NB4 (cell line): ENCODE measurements around the gene NAA80.
"Not testable (repeated sequence)": the region's sequence is repeated elsewhere in the genome, so short reads cannot be mapped to it uniquely, and the experiment has no call there.

ENCODE experiments used
- DNase-seq: peaks from one replicate; pipeline ENCODE4 v3.0.0; 2010; ENCODE audit warnings: low read depth
- H3K4me3 ChIP-seq: one replicate; pipeline ENCODE4 v1.5.1; 2011; ENCODE audit warnings: mild to moderate bottlenecking, low read depth, low read length, moderate library complexity
- CTCF ChIP-seq: IDR thresholded peaks from one replicate; pipeline ENCODE4 v1.5.1; 2012; ENCODE audit warnings: low read depth, low read length
- MYC ChIP-seq: IDR thresholded peaks from 2 replicates; pipeline ENCODE4 v1.6.1; 2011; ENCODE audit warnings: low read depth, low read length
- POLR2A ChIP-seq: IDR thresholded peaks from 2 replicates; pipeline ENCODE4 v1.6.1; 2011; ENCODE audit warnings: mild to moderate bottlenecking; ENCODE audit not compliant: insufficient read length; ENCODE audit errors: extremely low read depth
- TF ChIP-seq, protein P1 (sequence below): IDR thresholded peaks from 2 replicates; pipeline ENCODE4 v1.6.1; 2011; ENCODE audit warnings: low read depth, low read length

Gene NAA80

DNA sequence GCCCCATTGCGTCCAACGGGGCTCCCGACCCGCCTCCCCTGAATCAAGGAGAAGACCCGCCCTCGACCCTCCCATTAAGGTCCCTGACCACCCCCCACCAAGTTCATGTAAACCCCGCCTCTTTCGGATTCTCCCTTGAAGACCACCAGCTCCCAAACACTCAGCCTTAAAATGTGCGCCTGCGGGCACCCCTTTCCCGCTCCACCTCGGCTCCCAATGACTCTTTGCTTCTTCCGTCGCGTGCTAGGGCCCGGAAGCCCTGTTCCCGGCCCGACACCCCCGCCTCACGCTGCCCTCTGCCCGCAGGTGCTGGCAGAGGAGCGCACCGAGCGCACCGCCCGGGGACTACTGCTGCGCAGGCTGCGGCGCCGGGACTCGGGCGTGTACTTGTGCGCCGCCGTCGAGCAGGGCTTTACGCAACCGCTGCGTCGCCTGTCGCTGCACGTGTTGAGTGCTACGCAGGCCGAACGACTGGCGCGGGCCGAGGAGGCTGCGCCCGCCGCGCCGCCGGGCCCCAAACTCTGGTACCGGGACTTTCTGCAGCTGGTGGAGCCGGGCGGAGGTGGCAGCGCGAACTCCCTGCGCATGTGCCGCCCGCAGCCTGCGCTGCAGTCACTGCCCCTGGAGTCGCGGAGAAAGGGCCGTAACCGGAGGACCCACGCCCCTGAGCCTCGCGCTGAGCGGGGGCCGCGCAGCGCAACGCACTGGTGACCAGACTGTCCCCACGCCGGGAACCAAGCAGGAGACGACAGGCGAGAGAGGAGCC is 23.0 kb downstream of the NAA80 start:
- TF ChIP-seq POLR2A, result no peak
- TF ChIP-seq, protein P1, sequence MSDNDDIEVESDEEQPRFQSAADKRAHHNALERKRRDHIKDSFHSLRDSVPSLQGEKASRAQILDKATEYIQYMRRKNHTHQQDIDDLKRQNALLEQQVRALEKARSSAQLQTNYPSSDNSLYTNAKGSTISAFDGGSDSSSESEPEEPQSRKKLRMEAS, result no peak
- no peak for TF ChIP-seq MYC
- no peak for TF ChIP-seq CTCF
- DNase-seq, result no peak
- H3K4me3 ChIP-seq, result no peak overlapping the region

DNA sequence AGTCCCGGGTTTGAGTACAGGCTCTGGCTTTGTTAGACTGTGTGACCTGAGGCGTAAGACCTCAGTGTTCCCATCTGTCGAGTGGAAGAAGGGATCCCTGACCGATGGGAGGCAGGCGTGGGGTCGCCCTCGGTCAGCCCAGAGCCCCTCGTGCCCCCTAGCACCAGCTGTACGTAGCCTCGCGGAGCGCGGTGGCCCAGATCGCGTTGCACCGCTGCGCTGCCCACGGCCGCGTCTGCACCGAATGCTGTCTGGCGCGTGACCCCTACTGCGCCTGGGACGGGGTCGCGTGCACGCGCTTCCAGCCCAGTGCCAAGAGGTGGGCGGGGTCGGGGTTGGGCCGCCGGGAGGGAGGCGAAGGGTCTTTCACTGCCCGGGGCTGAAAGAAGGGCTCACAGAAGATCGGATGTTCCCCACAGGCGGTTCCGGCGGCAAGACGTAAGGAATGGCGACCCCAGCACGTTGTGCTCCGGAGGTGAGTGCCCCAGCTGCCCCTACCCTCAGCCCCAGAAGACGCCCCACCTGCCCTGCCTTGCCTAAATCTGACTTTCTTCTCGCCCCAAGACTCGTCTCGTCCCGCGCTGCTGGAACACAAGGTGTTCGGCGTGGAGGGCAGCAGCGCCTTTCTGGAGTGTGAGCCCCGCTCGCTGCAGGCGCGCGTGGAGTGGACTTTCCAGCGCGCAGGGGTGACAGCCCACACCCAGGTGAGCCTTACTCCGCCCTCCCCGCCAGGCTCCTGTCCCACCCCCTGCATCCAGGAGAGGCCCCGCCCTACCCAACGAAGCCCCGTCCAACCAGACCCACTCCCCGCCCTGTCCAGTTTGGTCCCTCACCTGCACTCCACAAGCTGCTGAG is 23.8 kb downstream of the NAA80 start:
- no peak overlapping the region for H3K4me3 ChIP-seq
- no peak for DNase-seq
- no peak for TF ChIP-seq CTCF
- TF ChIP-seq, protein P1, result no peak

GRCh38 chr3:50274371-50275104 is 24.7 kb downstream of the NAA80 start:
- no peak overlapping the region for H3K4me3 ChIP-seq
- peak; percentile 81 for DNase-seq
- TF ChIP-seq MYC (no peak), POLR2A (no peak), CTCF (peak; percentile 79)

DNA sequence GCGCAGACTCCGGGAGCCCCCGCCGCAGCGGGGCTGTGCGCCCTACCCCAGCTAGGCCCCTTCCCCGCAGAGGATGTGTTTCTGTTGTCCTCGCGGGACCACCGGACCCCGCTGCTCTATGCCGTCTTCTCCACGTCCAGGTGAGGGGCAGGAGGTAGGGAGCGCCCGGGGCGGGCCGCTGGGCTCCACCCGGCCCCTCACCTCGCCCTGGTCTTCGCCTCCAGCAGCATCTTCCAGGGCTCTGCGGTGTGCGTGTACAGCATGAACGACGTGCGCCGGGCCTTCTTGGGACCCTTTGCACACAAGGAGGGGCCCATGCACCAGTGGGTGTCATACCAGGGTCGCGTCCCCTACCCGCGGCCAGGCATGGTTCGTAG is 25.5 kb downstream of the NAA80 start:
- TF ChIP-seq, protein P1, result no peak
- TF ChIP-seq CTCF (no peak), MYC (no peak), POLR2A (no peak)
- no peak for DNase-seq
- no peak overlapping the region for H3K4me3 ChIP-seq

- no peak overlapping the region for H3K4me3 ChIP-seq
- TF ChIP-seq, protein P1, result no peak
- TF ChIP-seq POLR2A (no peak), CTCF (peak; percentile 74), MYC (no peak)
- DNase-seq, result peak; percentile 82
Observed at GRCh38 chr3:50272911-50273688, 26.1 kb downstream of the NAA80 start.

DNA sequence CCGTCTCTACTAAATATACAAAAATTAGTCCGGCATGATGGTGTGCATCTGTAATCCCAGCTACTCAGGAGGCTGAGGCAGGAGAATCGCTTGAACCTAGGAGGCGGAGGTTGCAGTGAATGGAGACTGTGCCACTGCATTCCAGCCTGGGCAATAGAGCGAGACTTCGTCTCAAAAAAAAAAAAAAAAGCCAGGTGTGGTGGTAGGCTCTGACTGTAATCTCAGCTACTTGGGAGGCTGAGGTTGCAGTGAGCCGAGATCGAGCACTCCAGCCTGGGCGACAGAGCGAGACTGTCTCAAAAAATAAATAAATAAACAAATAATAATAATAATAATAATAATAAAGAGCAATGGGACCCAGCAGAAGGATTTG is 26.7 kb downstream of the NAA80 start:
- not testable (repeated sequence) for DNase-seq, H3K4me3 ChIP-seq
